ENCODE measurements around the gene CDC40.
"Not testable (repeated sequence)": the region's sequence is repeated elsewhere in the genome, so short reads cannot be mapped to it uniquely, and the experiment has no call there.

The CDC40 gene

DNA sequence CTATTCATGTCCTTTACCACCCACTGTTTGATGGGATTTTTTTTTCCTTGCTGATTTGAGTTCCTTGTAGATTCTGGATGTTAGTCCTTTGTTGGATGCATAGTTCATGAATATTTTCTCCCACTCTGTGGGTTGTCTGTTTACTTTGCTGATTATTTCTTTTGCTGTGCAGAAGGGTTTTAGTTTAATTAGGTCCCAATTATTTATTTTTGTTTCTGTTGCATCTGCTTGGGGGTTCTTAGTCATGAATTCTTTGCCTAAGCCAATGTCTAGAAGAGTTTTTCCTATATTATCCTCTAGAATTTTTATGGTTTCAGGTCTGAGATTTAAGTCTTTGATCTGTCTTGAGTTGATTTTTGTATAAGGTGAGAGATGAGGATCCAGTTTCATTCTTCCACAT lies 92.6 kb downstream of the CDC40 start:
- not testable (repeated sequence) for DNase-seq

DNA sequence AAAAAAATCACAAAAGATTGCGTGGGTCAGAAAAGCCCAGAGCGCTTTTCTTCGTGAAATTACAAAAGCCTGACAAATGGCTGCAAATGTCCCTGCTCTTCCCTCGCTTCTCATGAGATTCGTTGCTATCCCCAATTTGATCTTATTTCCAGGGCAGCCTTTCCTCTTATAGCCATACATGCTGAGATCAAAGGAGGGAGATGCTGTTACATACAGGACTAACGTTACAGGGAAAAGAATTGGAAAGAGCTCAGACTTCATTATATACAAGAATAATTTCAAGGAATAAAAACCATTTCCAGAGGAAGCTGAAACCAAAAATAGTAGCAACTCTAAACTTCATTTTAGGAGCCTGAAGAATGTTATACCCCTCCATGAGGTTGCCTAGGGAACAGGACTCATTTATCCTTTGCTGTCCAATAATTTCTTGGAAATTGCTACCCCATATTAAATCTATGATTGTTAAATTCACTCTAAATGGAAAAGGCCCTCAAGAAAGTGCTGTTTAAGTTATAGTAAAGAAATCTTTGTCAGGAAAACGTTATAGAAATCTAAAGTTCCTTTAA lies 97.0 kb downstream of the CDC40 start:
- DNase-seq = no peak
